Fibroblast of gingiva (primary cell): ENCODE data around the gene MACROD2.
A peak's percentile ranks its signal among the peaks of the same experiment; 100 is the strongest.
"Not testable (repeated sequence)": the region's sequence is repeated elsewhere in the genome, so short reads cannot be mapped to it uniquely, and the experiment has no call there.

Source experiments
- DNase-seq: peaks from one replicate; pipeline ENCODE4 v3.0.0-alpha.2; 2011; ENCODE audit warnings: low read depth

The MACROD2 gene

GRCh38 chr20:14956026-14956425, 960.7 kb downstream of the MACROD2 start:
- DNase-seq, result no peak

GRCh38 chr20:14956538-14956937, 961.2 kb downstream of the MACROD2 start:
- no peak for DNase-seq

GRCh38 chr20:14957402-14957801, 962.1 kb downstream of the MACROD2 start:
- DNase-seq, result no peak

- no peak for DNase-seq
Observed at GRCh38 chr20:14958626-14959025, 963.3 kb downstream of the MACROD2 start.

DNA sequence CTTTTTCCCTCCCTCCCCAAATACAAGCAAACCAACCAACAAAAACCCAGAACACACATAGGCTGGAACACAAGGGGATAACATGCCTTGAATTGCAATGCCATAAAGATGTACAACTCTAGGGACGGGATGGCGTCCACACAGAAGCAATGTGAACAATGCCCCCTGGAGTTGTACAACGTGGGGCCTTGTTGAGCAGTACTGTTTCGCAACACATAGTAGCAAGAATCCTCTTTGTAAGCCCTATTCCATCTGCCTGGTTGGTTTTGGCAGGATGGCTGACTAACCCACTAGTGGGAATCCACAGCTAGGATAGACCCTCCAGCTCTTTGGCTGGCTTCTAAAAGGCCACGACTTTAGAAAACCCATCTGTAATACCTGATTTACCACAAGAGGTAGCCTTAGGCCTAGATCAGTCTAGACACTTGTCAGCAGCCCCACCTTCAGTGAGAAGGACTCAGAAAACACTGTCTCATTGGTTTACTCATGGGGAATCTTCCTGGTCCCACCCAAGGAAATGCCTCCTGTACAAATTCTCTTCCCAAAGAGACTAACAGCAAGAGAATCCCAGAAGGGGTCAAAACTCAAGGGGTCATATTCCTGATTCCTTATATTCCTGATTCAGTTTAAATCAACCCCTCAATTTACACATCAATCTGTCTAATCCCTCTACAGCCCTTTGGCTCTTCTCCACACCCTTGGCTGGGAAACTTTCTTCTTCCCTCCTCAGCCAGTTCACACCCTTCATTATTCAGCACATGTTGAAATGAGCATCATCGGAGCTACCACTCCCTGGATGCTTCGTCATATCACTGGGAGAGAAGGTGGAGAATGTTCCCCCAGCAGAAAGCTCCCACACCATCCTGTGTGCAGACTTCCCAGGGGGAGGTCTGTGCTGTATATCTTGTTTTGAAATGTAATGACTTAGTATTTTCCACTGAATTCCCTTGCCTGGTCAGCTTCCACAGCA, 964.5 kb downstream of the MACROD2 start:
- DNase-seq, result no peak

- DNase-seq, result no peak
Observed at GRCh38 chr20:14960831-14961230, 965.5 kb downstream of the MACROD2 start.

- no peak for DNase-seq
Observed at GRCh38 chr20:14963262-14963663, 967.9 kb downstream of the MACROD2 start.

DNA sequence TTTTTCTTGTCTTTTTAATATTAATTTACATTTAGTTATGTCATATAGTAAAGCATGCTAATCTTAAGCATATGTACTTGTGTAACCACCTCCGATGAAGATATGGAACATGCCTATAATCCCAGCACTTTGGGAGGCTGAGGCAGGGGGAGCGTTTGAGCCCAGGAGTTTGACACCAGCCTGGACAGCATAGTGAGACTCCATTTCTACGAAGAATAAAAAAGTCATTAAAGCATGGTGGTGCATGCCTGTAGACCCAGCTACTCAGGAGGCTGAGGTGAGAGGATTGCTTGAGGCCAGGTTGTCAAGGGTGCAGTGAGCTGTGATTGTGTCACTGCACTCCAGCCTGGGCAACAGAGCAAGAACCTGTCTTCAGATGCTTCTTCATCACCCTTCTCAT, 970.9 kb downstream of the MACROD2 start:
- no peak for DNase-seq

DNA sequence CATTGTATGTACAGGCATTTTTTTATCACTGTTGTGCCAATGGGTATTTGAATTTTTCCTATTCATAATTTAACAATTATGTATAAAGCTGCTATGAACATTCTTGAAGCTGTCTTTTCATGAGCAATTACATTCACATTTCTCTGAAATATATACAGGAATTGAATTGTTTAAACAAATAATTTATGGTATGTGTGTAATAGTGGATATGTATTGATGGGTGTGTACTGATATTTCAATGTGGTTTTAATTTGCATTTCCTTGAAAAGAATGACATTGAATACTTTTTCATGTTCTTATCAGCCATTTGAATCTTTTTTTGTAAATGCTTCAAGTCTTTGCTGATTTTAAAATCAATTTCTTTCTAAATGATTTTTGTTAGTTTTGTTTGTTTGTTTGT, 971.5 kb downstream of the MACROD2 start:
- DNase-seq, result no peak

- DNase-seq, result no peak
Observed at GRCh38 chr20:14972256-14972655, 976.9 kb downstream of the MACROD2 start.

DNA sequence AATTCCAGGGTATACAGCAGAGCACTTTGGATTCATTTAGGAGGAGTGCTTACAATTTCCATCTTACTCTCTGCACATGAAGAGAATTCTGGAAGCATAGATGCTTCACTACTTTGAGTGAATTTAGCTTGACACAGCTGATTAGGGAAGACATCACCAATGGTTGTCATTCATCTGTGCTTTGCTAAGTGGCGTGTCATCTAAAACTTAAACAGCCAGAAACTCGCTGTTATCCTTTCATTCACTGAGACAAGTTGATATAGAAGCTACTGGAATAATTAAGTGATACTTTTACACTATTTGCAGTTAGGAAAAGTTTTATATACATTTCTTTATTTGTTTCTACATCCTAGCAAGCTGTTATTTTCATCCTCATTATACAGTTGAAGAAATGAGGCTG, 977.4 kb downstream of the MACROD2 start:
- no peak for DNase-seq

GRCh38 chr20:14979453-14979986, 984.2 kb downstream of the MACROD2 start:
- DNase-seq, result no peak

GRCh38 chr20:14981486-14981885, 986.2 kb downstream of the MACROD2 start:
- not testable (repeated sequence) for DNase-seq

DNA sequence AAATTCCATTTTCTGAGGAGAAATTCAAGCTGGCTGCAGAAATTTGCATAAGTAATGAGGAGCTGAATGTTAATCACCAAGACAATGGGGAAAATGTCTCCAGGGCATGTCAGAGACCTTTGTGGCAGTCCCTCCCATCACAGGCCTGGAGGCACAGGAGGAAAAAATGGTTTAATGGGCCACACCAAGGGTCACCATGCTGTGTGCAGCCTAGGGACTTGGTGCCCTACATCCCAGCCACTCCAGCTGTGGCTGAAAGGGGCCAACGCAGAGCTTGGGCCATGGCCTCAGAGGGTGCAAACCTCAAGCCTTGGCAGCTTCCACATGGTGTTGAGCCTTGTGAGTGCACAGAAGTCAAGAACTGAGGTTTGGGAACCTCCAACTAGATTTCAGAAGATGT, 987.0 kb downstream of the MACROD2 start:
- not testable (repeated sequence) for DNase-seq

DNA sequence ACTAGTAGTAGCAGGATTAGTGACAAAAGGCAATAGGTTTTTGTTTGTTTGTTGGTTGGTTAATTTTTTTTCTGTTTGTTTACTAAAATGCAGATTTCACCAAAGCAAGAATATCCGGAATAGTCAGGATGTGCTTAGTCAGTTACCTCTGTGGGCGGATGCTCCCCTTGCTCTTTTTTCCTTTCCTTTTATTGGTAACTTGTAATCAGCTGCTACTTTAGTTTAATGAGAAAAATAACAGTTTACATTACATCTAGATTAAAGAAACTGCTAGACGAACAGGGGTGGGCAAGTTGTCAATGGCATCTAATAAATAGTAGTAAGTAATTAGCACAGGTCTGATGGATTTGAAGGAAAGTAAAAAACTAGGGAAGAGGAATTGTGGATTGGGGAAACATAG, 989.0 kb downstream of the MACROD2 start:
- DNase-seq, result no peak

GRCh38 chr20:14984768-14985622, 989.7 kb downstream of the MACROD2 start:
- no peak for DNase-seq

GRCh38 chr20:14986026-14986655, 990.8 kb downstream of the MACROD2 start:
- no peak for DNase-seq

GRCh38 chr20:14986656-14987055, 991.3 kb downstream of the MACROD2 start:
- DNase-seq, result no peak

DNA sequence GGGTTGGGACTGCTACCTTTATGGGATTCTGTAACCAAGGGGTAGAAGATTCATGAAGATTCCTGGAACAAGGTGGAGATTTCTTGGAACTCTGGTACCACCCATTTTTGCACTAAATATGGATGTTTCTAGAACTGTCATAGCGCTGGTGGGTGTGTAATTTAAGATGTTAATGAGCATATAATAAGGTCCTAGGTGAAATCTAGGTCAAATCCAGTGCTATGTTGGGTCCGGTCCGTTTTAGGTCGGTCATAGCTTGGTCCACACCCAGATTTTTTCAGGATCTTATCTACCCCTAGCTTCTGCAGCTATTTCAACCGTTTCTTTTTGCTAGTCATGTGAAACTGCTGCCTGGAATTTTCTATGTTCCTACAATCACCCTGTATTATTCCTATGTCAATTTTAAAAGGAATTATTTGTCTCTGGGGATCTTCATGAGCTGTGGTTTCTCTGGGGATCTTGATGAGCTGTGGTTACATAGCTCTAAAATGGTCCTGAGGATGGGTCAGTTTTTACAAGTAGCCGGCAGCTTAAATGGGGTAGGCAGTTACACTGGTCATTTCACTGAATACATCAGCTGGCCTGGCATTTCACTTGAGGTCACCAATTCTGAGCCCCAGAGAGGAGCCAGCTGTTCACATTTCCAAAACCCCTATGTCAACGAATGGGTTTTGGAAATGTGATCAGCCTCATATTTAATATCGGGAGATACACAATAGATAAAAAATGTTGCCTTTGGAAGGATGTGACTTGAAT, 994.4 kb downstream of the MACROD2 start:
- no peak for DNase-seq

- peak; percentile 59 for DNase-seq
Observed at GRCh38 chr20:14991023-14991422, 995.7 kb downstream of the MACROD2 start.

DNA sequence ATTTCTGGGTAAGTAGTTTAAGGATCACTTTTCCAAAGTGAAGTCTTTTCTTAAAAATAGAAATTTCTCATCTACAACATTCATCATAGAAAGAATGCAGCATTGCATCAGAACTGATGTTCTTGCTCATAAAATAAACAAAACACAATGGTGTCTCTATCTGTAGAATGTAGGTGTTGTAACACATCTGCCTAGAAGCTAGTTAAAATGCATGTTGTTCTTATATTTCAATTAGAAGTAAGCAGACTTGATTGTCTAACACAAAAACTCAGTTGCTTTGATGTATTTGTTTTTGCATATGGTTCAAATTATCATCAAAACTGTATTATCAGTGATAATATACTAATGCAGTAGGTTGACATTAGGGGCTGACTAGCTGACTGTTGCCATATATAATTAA, 996.8 kb downstream of the MACROD2 start:
- peak; percentile 83 for DNase-seq
